HG03095 (cell line): ENCODE results near the gene ZNF746.
"Not testable (repeated sequence)": the region's sequence is repeated elsewhere in the genome, so short reads cannot be mapped to it uniquely, and the experiment has no call there.

ENCODE experiments used
- ATAC-seq: cut with Tn5 transposase; IDR thresholded peaks from one replicate; pipeline ENCODE4 v1.9.1; 2021; ENCODE audit warnings: moderate library complexity; ENCODE audit not compliant: unreplicated experiment

ZNF746 gene

GRCh38 chr7:149497467-149498261 is at the start of gene ZNF746:
Gene ZNF746 (minus strand): TSS chr7:149497809. CDS start chr7:149497536, 273 bp downstream.
- peak; percentile 97 for ATAC-seq

- no peak for ATAC-seq
Observed at GRCh38 chr7:149547126-149547525, 49.5 kb upstream of the ZNF746 start.

- no peak for ATAC-seq
Observed at GRCh38 chr7:149546331-149546730, 48.7 kb upstream of the ZNF746 start.

GRCh38 chr7:149544028-149544427 is 46.4 kb upstream of the ZNF746 start:
- no peak for ATAC-seq

- ATAC-seq, result no peak
Observed at GRCh38 chr7:149532654-149533053, 35.0 kb upstream of the ZNF746 start.

- no peak for ATAC-seq
Observed at GRCh38 chr7:149529136-149529718, 31.6 kb upstream of the ZNF746 start.

- ATAC-seq, result no peak
Observed at GRCh38 chr7:149527414-149527813, 29.8 kb upstream of the ZNF746 start.

- ATAC-seq, result no peak
Observed at GRCh38 chr7:149525280-149525679, 27.7 kb upstream of the ZNF746 start.

- ATAC-seq, result no peak
Observed at GRCh38 chr7:149524394-149524793, 26.8 kb upstream of the ZNF746 start.

- no peak for ATAC-seq
Observed at GRCh38 chr7:149510248-149510647, 12.6 kb upstream of the ZNF746 start.

- ATAC-seq, result no peak
Observed at GRCh38 chr7:149509774-149510173, 12.2 kb upstream of the ZNF746 start.

GRCh38 chr7:149505551-149505950 is 7.9 kb upstream of the ZNF746 start:
- no peak for ATAC-seq

GRCh38 chr7:149501651-149502050 is 4.0 kb upstream of the ZNF746 start:
- no peak for ATAC-seq

- no peak for ATAC-seq
Observed at GRCh38 chr7:149500910-149501309, 3.3 kb upstream of the ZNF746 start.

GRCh38 chr7:149500201-149500600 is 2.6 kb upstream of the ZNF746 start:
- ATAC-seq, result no peak

GRCh38 chr7:149498811-149499210 is 1.2 kb upstream of the ZNF746 start:
- no peak for ATAC-seq

GRCh38 chr7:149496642-149497391 is 792 bp downstream of the ZNF746 start:
- ATAC-seq, result peak; percentile 22

GRCh38 chr7:149495785-149496641 is 1.6 kb downstream of the ZNF746 start:
- ATAC-seq, result no peak

GRCh38 chr7:149494738-149495368 is 2.8 kb downstream of the ZNF746 start:
- ATAC-seq, result no peak

GRCh38 chr7:149493975-149494374 is 3.6 kb downstream of the ZNF746 start:
- not testable (repeated sequence) for ATAC-seq
